Esophagus squamous epithelium (tissue), 4 donors: Measurements from ENCODE around the gene MICOS13.

ENCODE experiments used
- POLR2A ChIP-seq, 4 donors: fragments of 450-650 bp; IDR thresholded peaks; one replicate each; pipeline ENCODE4 v1.6.1; 2017; ENCODE audit warnings: antibody characterized with exemption in 4 of 4, mild to moderate bottlenecking in 4 of 4, moderate library complexity in 3 of 4
- TF ChIP-seq, protein P1 (sequence below), 6 experiments: fragments of 450-650 bp in 4 of 6; fragments of 200-600 bp in 2 of 6; sonication (generic) in 2 of 6; IDR thresholded peaks; one replicate each; pipeline ENCODE4 v1.5.1; 2016 to 2019; ENCODE audit warnings: antibody characterized with exemption in 6 of 6, mild to moderate bottlenecking in 4 of 6, moderate library complexity in 4 of 6

DNA sequence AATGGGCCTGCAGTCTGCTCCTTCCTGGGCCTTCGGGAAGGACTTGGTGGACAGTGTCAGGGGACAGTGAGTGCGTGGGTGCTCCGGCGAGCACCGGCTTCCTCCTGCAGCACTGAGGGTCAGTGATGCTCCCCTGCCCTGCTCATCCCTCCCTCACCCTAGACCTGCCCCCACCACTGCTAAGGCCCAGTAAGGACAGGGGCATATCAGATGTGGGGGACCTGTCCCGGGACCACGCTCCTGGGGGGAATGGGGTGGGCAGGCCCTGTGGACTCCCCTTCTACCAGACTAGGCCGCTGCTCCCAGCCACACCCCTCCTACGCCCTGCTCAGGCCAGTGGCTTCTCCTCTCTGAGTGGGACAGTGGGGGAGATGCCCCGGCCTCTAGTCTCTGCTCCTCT is 3.2 kb downstream of the MICOS13 start:
- TF ChIP-seq, protein P1, sequence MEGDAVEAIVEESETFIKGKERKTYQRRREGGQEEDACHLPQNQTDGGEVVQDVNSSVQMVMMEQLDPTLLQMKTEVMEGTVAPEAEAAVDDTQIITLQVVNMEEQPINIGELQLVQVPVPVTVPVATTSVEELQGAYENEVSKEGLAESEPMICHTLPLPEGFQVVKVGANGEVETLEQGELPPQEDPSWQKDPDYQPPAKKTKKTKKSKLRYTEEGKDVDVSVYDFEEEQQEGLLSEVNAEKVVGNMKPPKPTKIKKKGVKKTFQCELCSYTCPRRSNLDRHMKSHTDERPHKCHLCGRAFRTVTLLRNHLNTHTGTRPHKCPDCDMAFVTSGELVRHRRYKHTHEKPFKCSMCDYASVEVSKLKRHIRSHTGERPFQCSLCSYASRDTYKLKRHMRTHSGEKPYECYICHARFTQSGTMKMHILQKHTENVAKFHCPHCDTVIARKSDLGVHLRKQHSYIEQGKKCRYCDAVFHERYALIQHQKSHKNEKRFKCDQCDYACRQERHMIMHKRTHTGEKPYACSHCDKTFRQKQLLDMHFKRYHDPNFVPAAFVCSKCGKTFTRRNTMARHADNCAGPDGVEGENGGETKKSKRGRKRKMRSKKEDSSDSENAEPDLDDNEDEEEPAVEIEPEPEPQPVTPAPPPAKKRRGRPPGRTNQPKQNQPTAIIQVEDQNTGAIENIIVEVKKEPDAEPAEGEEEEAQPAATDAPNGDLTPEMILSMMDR (IDR thresholded peaks at IDR 0.05), result no peak
- TF ChIP-seq POLR2A (IDR thresholded peaks at IDR 0.05), result no peak
